Fibroblast of skin of back (primary cell): ENCODE data around the gene PIK3R6.
"Not testable (repeated sequence)": the region's sequence is repeated elsewhere in the genome, so short reads cannot be mapped to it uniquely, and the experiment has no call there.

Experiments
- DNase-seq: peaks from one replicate; pipeline ENCODE4 v3.0.0-alpha.2; 2013

The PIK3R6 gene

GRCh38 chr17:8893621-8894201 is 26.2 kb upstream of the PIK3R6 start:
- DNase-seq: no peak

- no peak for DNase-seq
These were observed 25.6 kb upstream of the PIK3R6 start for GRCh38 chr17:8893059-8893458.

GRCh38 chr17:8892338-8892690 is 24.8 kb upstream of the PIK3R6 start:
- no peak for DNase-seq

- DNase-seq: no peak
These were observed 23.2 kb upstream of the PIK3R6 start for GRCh38 chr17:8890671-8891070.

- DNase-seq: no peak
These were observed 22.2 kb upstream of the PIK3R6 start for GRCh38 chr17:8889458-8890210.

GRCh38 chr17:8888704-8889302 is 21.3 kb upstream of the PIK3R6 start:
- no peak for DNase-seq

- peak; percentile 46 for DNase-seq
These were observed 20.6 kb upstream of the PIK3R6 start for GRCh38 chr17:8887834-8888703.

- no peak for DNase-seq
These were observed 19.8 kb upstream of the PIK3R6 start for GRCh38 chr17:8887301-8887700.

GRCh38 chr17:8885967-8886684 is 18.7 kb upstream of the PIK3R6 start:
- no peak for DNase-seq

GRCh38 chr17:8885163-8885966 is 17.9 kb upstream of the PIK3R6 start:
- not testable (repeated sequence) for DNase-seq

GRCh38 chr17:8884336-8884990 is 17.0 kb upstream of the PIK3R6 start:
- DNase-seq: no peak

- no peak for DNase-seq
These were observed 15.9 kb upstream of the PIK3R6 start for GRCh38 chr17:8883353-8883752.

- DNase-seq: no peak
These were observed 14.1 kb upstream of the PIK3R6 start for GRCh38 chr17:8881606-8882005.

- no peak for DNase-seq
These were observed 13.0 kb upstream of the PIK3R6 start for GRCh38 chr17:8880466-8880865.

- no peak for DNase-seq
These were observed 11.9 kb upstream of the PIK3R6 start for GRCh38 chr17:8879410-8879809.

GRCh38 chr17:8877984-8878383 is 10.5 kb upstream of the PIK3R6 start:
- DNase-seq: no peak

GRCh38 chr17:8875957-8876356 is 8.5 kb upstream of the PIK3R6 start:
- peak; percentile 53 for DNase-seq

- DNase-seq: no peak
These were observed 8.0 kb upstream of the PIK3R6 start for GRCh38 chr17:8875436-8875835.

GRCh38 chr17:8873801-8874715 is 6.6 kb upstream of the PIK3R6 start:
- DNase-seq: no peak
